Endothelial cell of umbilical vein (primary cell): ENCODE data around the gene TFDP1. TPM values are rescaled to one million over a fixed set of nuclear protein-coding genes. Genes with fewer than 3 reads are reported as not detected.

Experiments used
- BruUV-seq: library from RNA; stranded (reverse); fragments of 400-500 nt; replicated peaks from 2 replicates; lab custom pipeline; 2021; lab: Mats Ljungman, UMichigan
- CTCF ChIA-PET: fragments of 300-600, 350-600 bp; sonication (Branson Sonifier 250); formaldehyde crosslinking; loops from one replicate; lab custom pipeline; 2021; ENCODE audit warnings: antibody characterized with exemption, inconsistent platforms; lab: Charles Lee
- POLR2A ChIA-PET: fragments of 300-600, 350-600 bp; sonication (Branson Sonifier 250); formaldehyde crosslinking; loops from one replicate; lab custom pipeline; 2021; ENCODE audit warnings: antibody characterized with exemption, inconsistent platforms; lab: Charles Lee
- DNase-seq: peaks from one replicate; pipeline ENCODE4 v3.0.0-alpha.2; 2011; ENCODE audit warnings: low read depth, low spot score
- FAIRE-seq: peaks from 2 replicates; lab custom pipeline; 2011; peaks lifted over from hg19 to GRCh38; lab: Jason Lieb, UNC
- H2AFZ ChIP-seq: 2 replicates; pipeline ENCODE4 v1.6.0; 2012; ENCODE audit warnings: low read depth, low read length, control low read depth, inconsistent platforms
- H3K27ac ChIP-seq: 2 replicates; pipeline ENCODE4 v1.5.1; 2011; ENCODE audit warnings: low read depth, mild to moderate bottlenecking, control low read depth, low read length, moderate library complexity; ENCODE audit not compliant: insufficient read depth
- H3K27me3 ChIP-seq, 2 experiments: 2 replicates each; pipeline versions ENCODE4 v1.6.0 to v1.6.1; 2011; ENCODE audit warnings: low read length in 2 of 2, mixed read lengths in 1 of 2; ENCODE audit not compliant: control insufficient read depth in 2 of 2, insufficient read depth in 2 of 2
- H3K36me3 ChIP-seq, 2 experiments: 2 replicates in 1 of 2; 3 replicates in 1 of 2; pipeline ENCODE4 v1.5.1; 2011; ENCODE audit warnings: low read length in 2 of 2, mild to moderate bottlenecking in 1 of 2, moderate library complexity in 1 of 2; ENCODE audit not compliant: control insufficient read depth in 2 of 2, insufficient read depth in 2 of 2; ENCODE audit errors: extremely low read depth in 1 of 2
- H3K4me1 ChIP-seq: 3 replicates; pipeline ENCODE4 v1.5.1; 2011; ENCODE audit warnings: mild to moderate bottlenecking, low read length; ENCODE audit not compliant: control insufficient read depth, insufficient read depth; ENCODE audit errors: extremely low read depth
- H3K4me2 ChIP-seq: 2 replicates; pipeline ENCODE4 v1.6.1; 2011; ENCODE audit warnings: low read length, control low read depth, mixed read lengths; ENCODE audit not compliant: insufficient read depth
- H3K4me3 ChIP-seq, 3 experiments: fragments of 200-600 bp in 1 of 3; sonication (generic), shearing (Covaris generic) in 1 of 3; replicated peaks in 1 of 3; 2 replicates each; pipeline ENCODE4 v1.5.1; 2011 to 2016; ENCODE audit warnings: control low read depth in 3 of 3, low read length in 3 of 3, mild to moderate bottlenecking in 2 of 3, inconsistent platforms in 1 of 3, low read depth in 1 of 3, moderate library complexity in 1 of 3; ENCODE audit not compliant: insufficient read depth in 1 of 3
- H3K79me2 ChIP-seq: 2 replicates; pipeline ENCODE4 v1.6.0; 2012; ENCODE audit warnings: low read length, inconsistent platforms; ENCODE audit not compliant: control insufficient read depth, insufficient read depth
- H3K9ac ChIP-seq: replicated peaks from 2 replicates; pipeline ENCODE3; 2011; ENCODE audit warnings: low read length, control low read depth; ENCODE audit not compliant: insufficient read depth; ENCODE audit errors: extremely low read depth
- H3K9me1 ChIP-seq: replicated peaks from 3 replicates; pipeline ENCODE4 v1.6.0; 2011; ENCODE audit warnings: mild to moderate bottlenecking, low read length; ENCODE audit not compliant: control insufficient read depth, insufficient read depth; ENCODE audit errors: extremely low read depth
- H3K9me3 ChIP-seq: replicated peaks from 2 replicates; pipeline ENCODE4 v1.5.1; 2012; ENCODE audit warnings: low read length, inconsistent platforms; ENCODE audit not compliant: control insufficient read depth, insufficient read depth
- H4K20me1 ChIP-seq: replicated peaks from 2 replicates; pipeline ENCODE3; 2011; ENCODE audit warnings: mild to moderate bottlenecking, low read length; ENCODE audit not compliant: control insufficient read depth, insufficient read depth; ENCODE audit errors: extremely low read depth
- EZH2 ChIP-seq: IDR thresholded peaks from 2 replicates; pipeline ENCODE4 v1.6.1; 2012; ENCODE audit warnings: borderline replicate concordance, low read depth, mild to moderate bottlenecking, moderate library complexity, low read length, inconsistent platforms; ENCODE audit not compliant: severe bottlenecking
- GATA2 ChIP-seq: IDR thresholded peaks from 2 replicates; pipeline ENCODE4 v1.7.0; 2011; ENCODE audit warnings: low read depth, mild to moderate bottlenecking, moderate library complexity, mixed read lengths, low read length; ENCODE audit not compliant: insufficient read length, insufficient read depth
- JUN ChIP-seq: IDR thresholded peaks from 2 replicates; pipeline ENCODE4 v1.6.1; 2011; ENCODE audit warnings: borderline replicate concordance, low read depth; ENCODE audit not compliant: insufficient read length, insufficient read depth
- MYC ChIP-seq: IDR thresholded peaks from one replicate; pipeline ENCODE4 v1.6.1; 2011; ENCODE audit warnings: mild to moderate bottlenecking, low read depth, low read length
- POLR2A ChIP-seq: IDR thresholded peaks from 2 replicates; pipeline ENCODE4 v1.6.1; 2012; ENCODE audit warnings: low read depth, mild to moderate bottlenecking, control low read depth, low read length
- POLR2AphosphoS5 ChIP-seq: IDR thresholded peaks from 2 replicates; pipeline ENCODE4 v1.6.1; 2012; ENCODE audit warnings: low read depth, mild to moderate bottlenecking, control low read depth, low read length, moderate library complexity; ENCODE audit not compliant: insufficient read depth
- dilution Hi-C: fragments of 300-500 bp; cut with MboI; formaldehyde crosslinking; loops from one replicate; pipeline ENCODE4 v1.15.0; 2019; ENCODE audit warnings: low sequenced_read_pairs; ENCODE audit not compliant: extremely low pct_ligation_motif_present
- intact Hi-C: fragments of 100-400 bp; cut with micrococcal nuclease; formaldehyde crosslinking; loops from one replicate; pipeline ENCODE4 v1.10.0; 2022
- polyA plus RNA-seq, 4 experiments: library from polyadenylated mRNA; depleted of rRNA in 3 of 4; stranded (reverse) in 3 of 4; unstranded in 1 of 4; fragments of >200 nt; gene quantifications; 2 replicates each; pipeline versions ENCODE4 v1.2.1 to v1.2.3, GENCODE V29; 2011 to 2012; ENCODE audit warnings: missing spikeins in 1 of 4
- total RNA-seq: library from RNA; stranded (reverse); gene quantifications from 2 replicates; pipeline ENCODE4 v1.2.3, GENCODE V29; 2021
- TF ChIP-seq, protein P1 (sequence below), 2 donors: IDR thresholded peaks; 1 replicate in 1 of 2; 2 replicates in 1 of 2; pipeline ENCODE4 v1.5.1; 2011; ENCODE audit warnings: low read length in 2 of 2, mild to moderate bottlenecking in 2 of 2, moderate library complexity in 2 of 2, control low read depth in 1 of 2, inconsistent platforms in 1 of 2, low read depth in 1 of 2; ENCODE audit not compliant: insufficient read depth in 1 of 2; ENCODE audit errors: extremely low read depth in 1 of 2

TFDP1 gene
- total and polyA plus RNA-seq, 2 donors (not counting 3 experiments of a cell fraction or from before 2014, with no cell fraction given) = 64.3 to 137 TPM

DNA sequence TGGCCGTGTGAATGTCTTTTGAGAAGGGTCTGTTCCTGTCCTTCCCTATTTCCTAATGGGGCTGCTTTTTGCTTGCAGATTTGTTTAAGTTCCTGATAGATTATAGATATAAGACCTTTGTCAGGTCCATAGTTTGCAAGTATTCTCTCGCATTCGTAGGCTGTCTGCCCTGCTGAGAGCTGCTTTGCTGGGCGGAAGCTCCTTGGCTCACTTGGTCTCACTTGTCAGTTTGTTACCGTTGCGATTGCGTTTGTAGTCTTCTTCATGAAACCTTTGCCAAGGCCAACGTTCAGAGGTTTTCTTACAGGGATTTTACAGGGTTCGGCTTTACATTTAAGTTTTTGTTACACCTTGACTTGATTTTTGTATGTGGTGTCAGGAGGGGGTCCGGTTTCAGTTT, 44.0 kb upstream of the TFDP1 start:
- BruUV-seq = no TSS peak
- no peaks in the 10 kb centered on the region for H4K20me1 ChIP-seq

More for the DNA sequence above, 44.0 kb upstream of the TFDP1 start:
- H3K9ac ChIP-seq = no peak overlapping the region
- H3K4me1 ChIP-seq = peaks cover 7% of the 10 kb centered on the region
- TF ChIP-seq JUN (no peak), EZH2 (no peak), POLR2AphosphoS5 (no peak), GATA2 (no peak), MYC (no peak), POLR2A (no peak)
- TF ChIP-seq, protein P1, sequence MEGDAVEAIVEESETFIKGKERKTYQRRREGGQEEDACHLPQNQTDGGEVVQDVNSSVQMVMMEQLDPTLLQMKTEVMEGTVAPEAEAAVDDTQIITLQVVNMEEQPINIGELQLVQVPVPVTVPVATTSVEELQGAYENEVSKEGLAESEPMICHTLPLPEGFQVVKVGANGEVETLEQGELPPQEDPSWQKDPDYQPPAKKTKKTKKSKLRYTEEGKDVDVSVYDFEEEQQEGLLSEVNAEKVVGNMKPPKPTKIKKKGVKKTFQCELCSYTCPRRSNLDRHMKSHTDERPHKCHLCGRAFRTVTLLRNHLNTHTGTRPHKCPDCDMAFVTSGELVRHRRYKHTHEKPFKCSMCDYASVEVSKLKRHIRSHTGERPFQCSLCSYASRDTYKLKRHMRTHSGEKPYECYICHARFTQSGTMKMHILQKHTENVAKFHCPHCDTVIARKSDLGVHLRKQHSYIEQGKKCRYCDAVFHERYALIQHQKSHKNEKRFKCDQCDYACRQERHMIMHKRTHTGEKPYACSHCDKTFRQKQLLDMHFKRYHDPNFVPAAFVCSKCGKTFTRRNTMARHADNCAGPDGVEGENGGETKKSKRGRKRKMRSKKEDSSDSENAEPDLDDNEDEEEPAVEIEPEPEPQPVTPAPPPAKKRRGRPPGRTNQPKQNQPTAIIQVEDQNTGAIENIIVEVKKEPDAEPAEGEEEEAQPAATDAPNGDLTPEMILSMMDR (IDR thresholded peaks at IDR 0.05; ENCODE audit: extremely low read depth in 1 of 2, insufficient read depth in 1 of 2, low read depth in 1 of 2, low read length in 2 of 2) = no peak
- intact Hi-C loops = no loop called here
- H3K27me3 ChIP-seq = no peaks in the 10 kb centered on the region
- ChIA-PET CTCF (no interaction called here), POLR2A (no interaction called here)
- DNase-seq = no peak
- no peak for FAIRE-seq
- H3K27ac ChIP-seq = no peak overlapping the region
- dilution Hi-C loops = no loop called here
- H3K79me2 ChIP-seq = peaks cover 40% of the 10 kb centered on the region
- no peaks in the 10 kb centered on the region for H3K9me3 ChIP-seq
- no peak overlapping the region for H3K4me2 ChIP-seq
- H2AFZ ChIP-seq = no peak overlapping the region
- H3K9me1 ChIP-seq = no peaks in the 10 kb centered on the region
- H3K36me3 ChIP-seq = peaks cover 2 to 22% of the 10 kb centered on the region in 2 experiments
- H3K4me3 ChIP-seq = no peak overlapping the region
